GM10847 (cell line): ENCODE measurements around the gene GRK4.
A peak's percentile ranks its signal among the peaks of the same experiment; 100 is the strongest.

ENCODE experiments used
- POLR2A ChIP-seq: IDR thresholded peaks from 2 replicates; pipeline ENCODE4 v1.6.1; 2011; ENCODE audit not compliant: insufficient read length; ENCODE audit errors: extremely low read depth

Gene GRK4

GRCh38 chr4:3039706-3040366 is 76.5 kb downstream of the GRK4 start:
- no peak for TF ChIP-seq POLR2A

GRCh38 chr4:3040452-3041191 is 77.3 kb downstream of the GRK4 start:
- TF ChIP-seq POLR2A, result peak; percentile 30

GRCh38 chr4:3041192-3042142 is 78.1 kb downstream of the GRK4 start:
- TF ChIP-seq POLR2A, result peak; percentile 42

- TF ChIP-seq POLR2A, result no peak
These were observed 78.9 kb downstream of the GRK4 start for GRCh38 chr4:3042226-3042625.

GRCh38 chr4:3043282-3044020 is 80.1 kb downstream of the GRK4 start:
- TF ChIP-seq POLR2A, result no peak

GRCh38 chr4:3044870-3045819 is 81.8 kb downstream of the GRK4 start:
- no peak for TF ChIP-seq POLR2A

GRCh38 chr4:3046162-3046561 is 82.8 kb downstream of the GRK4 start:
- no peak for TF ChIP-seq POLR2A

GRCh38 chr4:3046623-3047022 is 83.3 kb downstream of the GRK4 start:
- TF ChIP-seq POLR2A, result no peak

- no peak for TF ChIP-seq POLR2A
These were observed 84.3 kb downstream of the GRK4 start for GRCh38 chr4:3047464-3048286.

- no peak for TF ChIP-seq POLR2A
These were observed 90.9 kb downstream of the GRK4 start for GRCh38 chr4:3054169-3054759.

GRCh38 chr4:3059943-3060342 is 96.6 kb downstream of the GRK4 start:
- TF ChIP-seq POLR2A, result no peak

- TF ChIP-seq POLR2A, result no peak
These were observed 97.6 kb downstream of the GRK4 start for GRCh38 chr4:3060946-3061345.

GRCh38 chr4:3062471-3062870 is 99.1 kb downstream of the GRK4 start:
- TF ChIP-seq POLR2A, result no peak
